Hematopoietic multipotent progenitor cell treated with erythropoietin and hydrocortisone succinate and interleukin-3 and kit ligand, for 6 days (in vitro differentiated cells): ENCODE results near the gene FGF14.

Experiments used
- DNase-seq: peaks from one replicate; pipeline ENCODE4 v3.0.0-alpha.2; 2015

Gene FGF14

GRCh38 chr13:101916108-101916774 is 485.6 kb downstream of the FGF14 start:
- peak; percentile 15 for DNase-seq

DNA sequence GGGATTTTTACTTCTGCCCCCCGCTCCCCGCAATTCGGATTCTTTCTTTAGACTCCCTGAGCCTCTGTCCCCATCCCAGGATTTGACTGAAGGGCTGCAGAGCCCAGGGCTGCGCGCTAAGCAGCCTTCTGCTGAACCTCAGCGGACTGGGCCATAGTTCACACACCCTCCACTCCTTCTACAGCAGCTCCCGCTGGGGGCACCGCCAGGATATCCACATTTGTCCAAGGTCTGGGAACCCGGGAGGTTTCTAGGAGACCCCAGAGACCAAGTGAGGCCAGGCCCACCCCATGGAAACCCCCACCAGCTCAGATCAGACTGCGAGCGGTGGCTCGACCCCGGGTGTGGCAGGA is 486.1 kb downstream of the FGF14 start:
- DNase-seq = no peak

DNA sequence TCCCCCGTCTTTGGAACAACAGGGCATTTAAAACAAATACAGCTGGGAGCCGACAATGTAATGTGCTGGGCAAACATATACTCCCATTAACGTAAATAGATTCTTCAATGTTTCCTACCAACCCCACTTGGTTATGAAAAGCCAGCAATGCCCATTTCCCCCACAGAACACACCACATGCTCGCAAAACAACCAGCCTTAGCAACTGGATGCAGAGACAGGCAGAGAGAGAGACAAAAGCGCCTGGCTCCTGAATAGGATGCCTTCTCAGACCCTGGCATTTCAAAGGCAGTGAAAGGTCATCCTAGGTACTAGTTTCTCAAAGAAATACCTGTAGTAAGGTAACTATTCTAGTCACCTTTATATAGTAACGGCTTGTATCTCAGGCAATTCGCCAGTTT is 486.5 kb downstream of the FGF14 start:
- DNase-seq = no peak

DNA sequence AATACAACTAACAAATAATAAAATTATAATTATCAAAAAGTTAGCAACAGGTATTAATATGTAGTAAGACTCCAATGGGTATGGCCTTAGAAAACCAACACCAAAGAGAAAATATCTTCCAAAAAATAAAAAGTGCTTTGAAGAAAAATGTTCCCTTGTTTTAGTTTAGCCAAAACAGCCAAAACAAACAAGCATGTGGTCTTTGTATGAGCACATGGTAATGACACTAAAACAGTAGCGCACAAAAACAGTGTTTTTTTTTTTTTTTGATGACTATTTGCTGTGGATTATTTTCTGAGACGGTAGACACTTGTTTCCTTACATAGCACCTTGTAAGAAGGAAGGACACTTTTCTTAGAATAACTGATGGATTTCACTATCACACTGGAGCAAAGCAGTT is 490.1 kb downstream of the FGF14 start:
- DNase-seq = no peak

DNA sequence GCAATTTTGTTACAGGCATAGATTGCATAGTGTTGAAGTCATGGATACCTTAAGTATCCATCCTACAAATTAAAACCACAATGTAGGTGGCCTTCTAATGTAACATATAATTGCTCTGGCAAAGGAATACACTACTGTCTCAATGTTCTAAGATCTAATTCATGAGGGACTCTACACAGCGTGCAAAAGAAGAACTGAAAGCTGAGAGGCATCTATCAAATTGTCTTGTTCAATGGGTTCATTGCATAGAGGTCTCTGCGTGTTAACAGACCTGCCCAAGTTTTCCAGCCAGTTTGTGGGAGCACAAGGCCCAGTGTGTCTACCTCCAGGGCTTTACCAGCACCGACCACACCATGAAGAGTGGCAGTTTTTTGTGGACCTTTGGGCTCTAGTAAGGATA is 498.0 kb downstream of the FGF14 start:
- no peak for DNase-seq

GRCh38 chr13:101898676-101899075 is 503.2 kb downstream of the FGF14 start:
- no peak for DNase-seq

DNA sequence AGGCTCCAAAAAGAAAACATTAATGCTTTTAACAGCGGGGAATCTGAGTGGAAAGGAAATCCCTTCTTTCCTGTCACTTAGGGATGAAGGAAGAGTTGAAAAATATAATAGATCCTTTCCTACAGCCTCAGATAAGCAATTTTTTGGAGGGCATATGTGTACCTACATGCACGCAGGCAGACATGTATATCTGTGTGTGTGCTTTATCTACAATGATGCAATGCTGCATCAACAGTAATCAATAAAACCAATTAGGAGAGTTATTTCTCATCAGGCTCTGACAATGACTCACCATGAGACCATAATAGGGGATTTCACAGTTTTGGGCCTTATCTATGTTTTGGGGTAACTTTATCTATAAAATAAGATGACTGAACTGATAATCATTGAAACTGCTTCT is 505.3 kb downstream of the FGF14 start:
- DNase-seq = no peak

GRCh38 chr13:101893021-101893420 is 508.8 kb downstream of the FGF14 start:
- no peak for DNase-seq

GRCh38 chr13:101892296-101892695 is 509.6 kb downstream of the FGF14 start:
- no peak for DNase-seq

- no peak for DNase-seq
Measured at GRCh38 chr13:101881593-101881992, 520.3 kb downstream of the FGF14 start.

- DNase-seq = no peak
Measured at GRCh38 chr13:101880581-101880980, 521.3 kb downstream of the FGF14 start.

- no peak for DNase-seq
Measured at GRCh38 chr13:101876951-101877350, 524.9 kb downstream of the FGF14 start.

- DNase-seq = no peak
Measured at GRCh38 chr13:101875717-101876393, 526.0 kb downstream of the FGF14 start.

- no peak for DNase-seq
Measured at GRCh38 chr13:101875091-101875490, 526.8 kb downstream of the FGF14 start.

- no peak for DNase-seq
Measured at GRCh38 chr13:101869553-101869952, 532.3 kb downstream of the FGF14 start.

DNA sequence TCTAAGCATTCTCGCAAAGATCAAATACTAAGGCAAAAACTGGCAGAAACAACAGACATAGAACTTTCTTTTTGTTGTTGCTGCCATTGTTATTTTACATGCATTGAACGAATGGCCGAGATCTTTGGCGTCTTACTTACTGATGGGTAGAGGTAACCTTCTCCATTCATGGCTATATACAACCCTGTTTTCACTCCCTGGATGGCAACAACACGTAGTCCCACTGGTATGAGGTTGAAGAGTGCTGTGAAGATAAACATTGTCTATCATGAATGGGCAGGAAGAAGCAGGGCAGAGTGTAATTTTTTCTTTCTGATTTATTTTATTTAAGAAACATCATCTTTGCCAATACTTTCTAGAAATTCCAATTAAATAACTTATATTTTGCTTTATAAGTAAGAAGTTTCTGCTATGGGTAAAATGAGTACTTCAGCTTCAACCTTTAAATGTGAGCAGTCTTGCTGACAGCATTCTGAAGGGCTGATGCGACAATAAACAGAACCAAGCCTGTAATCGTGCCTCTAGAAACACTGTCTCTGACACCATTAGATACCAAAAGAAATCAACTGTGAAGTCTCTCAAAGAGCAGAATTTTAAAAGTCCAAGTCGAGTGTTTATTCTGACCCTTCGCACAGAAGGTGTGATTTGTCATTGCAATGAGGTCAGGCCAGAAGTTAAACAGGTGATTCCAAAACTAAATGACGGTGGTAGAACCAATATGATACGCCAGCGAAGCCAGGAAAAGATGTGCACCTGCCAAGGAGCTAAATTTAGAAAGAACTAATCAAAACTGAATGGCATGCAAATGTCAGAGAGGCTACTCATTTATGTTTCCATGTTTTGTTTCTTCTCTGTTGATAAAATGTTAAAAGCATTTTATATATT is 533.0 kb downstream of the FGF14 start:
- no peak for DNase-seq

DNA sequence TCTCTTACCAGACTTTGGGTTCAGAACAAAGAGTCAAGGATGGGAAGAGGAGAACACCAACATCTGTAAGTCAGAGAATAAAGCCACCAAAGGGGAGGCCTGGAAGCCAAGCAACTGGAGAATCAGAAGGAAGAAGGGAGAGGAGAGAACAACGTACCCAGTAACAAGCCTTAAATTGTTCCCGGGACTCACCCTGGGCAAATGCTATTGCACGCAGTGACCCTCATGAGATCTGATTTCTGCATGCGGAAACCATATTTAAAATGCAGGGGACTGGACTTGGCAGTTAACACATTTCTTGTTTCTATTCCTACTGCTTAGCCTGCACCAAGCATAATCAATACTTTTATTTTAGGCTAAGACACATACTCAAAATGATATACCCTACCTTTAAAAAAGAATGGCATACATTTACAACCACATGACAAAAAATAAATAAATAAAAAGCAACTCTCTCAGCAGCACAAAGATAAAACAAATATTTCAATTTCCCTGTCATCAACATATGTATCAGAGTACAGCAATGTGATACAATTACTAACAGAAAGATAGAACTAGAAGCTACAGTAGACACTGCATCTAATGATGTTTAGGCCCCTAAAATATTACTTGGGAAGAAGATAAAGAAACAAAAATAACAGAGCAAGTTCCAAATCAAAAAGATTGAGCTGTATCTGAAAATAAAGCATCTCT is 534.8 kb downstream of the FGF14 start:
- no peak for DNase-seq

DNA sequence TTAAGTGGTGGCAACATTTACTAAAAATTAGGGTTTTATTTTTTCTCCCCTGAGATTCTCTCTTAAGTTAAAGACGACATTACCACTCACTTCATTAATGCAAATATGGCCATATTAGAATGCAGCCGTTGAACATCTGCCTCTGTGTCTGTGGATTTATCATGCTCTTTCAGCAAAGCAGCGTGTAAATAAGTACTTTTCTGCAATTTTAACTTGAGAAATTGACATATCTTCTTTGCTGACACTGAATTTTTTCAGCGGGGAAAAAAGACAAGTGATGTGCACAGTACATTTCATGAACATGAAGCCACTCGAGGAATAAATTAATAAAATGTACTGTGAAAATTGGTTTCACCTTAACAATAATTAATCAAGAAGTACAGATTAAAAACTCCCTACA is 543.0 kb downstream of the FGF14 start:
- no peak for DNase-seq

GRCh38 chr13:101846701-101847100 is 555.1 kb downstream of the FGF14 start:
- DNase-seq = no peak

DNA sequence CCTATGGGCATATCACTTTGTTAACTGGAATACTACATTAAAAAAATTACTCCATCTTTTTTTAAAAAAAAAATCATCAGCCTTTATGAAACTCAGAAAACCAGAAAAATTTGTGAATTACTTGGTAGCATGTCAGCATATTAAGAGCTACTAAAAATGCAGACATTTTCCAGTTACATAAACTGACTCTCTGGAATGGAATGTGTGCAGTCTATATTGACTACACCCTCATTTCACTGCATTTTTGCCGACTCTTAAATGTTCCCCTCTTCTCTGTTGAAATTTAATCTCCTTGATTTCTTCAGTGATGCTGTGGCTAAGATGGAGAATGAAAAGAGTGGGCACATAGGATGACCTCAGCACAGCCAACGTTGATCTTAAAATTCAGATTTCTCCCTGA is 555.6 kb downstream of the FGF14 start:
- no peak for DNase-seq

DNA sequence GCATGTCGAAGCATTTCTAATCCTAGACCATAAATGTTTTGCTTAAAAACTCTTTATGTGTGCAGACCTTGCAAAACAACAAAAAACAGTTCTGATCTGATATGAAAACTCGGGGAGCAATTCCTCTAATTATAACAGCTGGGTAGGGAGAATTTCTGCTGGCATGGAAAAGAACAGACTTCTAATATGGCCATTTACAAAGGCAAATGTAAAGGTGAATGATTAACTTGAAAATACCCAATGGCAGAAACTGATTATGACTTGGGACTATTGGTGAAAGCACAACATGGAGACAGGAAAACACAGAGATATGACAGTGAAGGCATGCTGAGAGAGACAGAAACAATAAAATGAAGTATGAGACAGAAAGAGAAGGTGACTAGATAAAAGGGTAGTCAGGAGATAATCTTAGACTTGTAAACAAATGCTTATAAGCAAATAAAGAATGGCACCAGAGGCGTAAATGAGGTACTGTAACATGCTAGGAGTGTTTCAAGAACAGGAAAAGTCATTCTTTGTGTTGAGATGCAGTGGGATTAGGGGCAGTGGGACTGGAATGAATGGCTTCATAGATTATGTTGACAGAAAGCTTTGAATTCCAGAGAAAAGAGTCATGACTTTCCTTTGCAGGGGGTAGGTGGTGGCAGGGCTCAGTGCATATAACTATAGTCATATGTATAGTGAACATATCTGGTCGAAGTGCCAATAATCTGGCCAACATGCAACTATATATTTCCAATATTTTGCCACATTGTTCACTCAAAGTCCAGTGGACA is 556.4 kb downstream of the FGF14 start:
- DNase-seq = no peak

- DNase-seq = no peak
Measured at GRCh38 chr13:101841698-101842097, 560.1 kb downstream of the FGF14 start.

DNA sequence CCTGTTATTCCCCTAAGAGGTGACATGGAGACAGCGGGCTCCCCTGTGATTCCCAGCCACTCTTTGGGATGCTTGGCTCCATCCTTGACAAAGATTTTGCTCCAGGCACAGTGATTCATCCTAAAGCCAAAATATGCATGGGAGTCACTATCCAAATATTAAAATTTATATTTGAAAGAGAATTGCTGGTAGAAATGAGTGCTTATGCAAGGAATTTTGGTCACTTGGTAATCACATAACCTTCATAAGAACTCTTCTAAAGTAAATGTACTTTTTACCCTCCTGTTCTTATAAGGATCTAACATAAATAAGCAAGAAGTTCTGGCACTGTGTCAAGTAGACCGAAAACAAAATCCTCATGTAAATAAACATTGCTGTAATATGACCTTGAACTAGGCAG is 563.5 kb downstream of the FGF14 start:
- no peak for DNase-seq
